ENCODE results near the gene FOCAD. TPM values are rescaled to one million over a fixed set of nuclear protein-coding genes. Genes with fewer than 3 reads are reported as not detected.

Gene FOCAD
- total RNA-seq, 1 experiment from 2014 or later = 43.3 TPM

GRCh38 chr9:20771729-20772128, 87.7 kb downstream of the FOCAD start:
- 0 out of 4 replicates have a peak, but pooled peaks cover 0 to 3% of the 10 kb centered on the region in 2 experiments for H3K4me1 Mint-ChIP-seq
- no CpG with 5 or more reads among the region's 2 CpGs for WGBS (ENCODE audit: extremely low coverage, insufficient read length, low lambda C conversion rate)
- no peaks in the 10 kb centered on the region for H3K9me3 ChIP-seq (ENCODE audit: control insufficient read depth, low read depth, low read length)

More at GRCh38 chr9:20771729-20772128, 87.7 kb downstream of the FOCAD start:
- H4K91ac ChIP-seq (ENCODE audit: insufficient read length, low read depth, low read length) = no peak overlapping the region
- H2BK120ac ChIP-seq (ENCODE audit: low read depth, low read length, poor library complexity, severe bottlenecking) = no peak overlapping the region
- H3K18ac ChIP-seq (ENCODE audit: insufficient read length, low read depth, low read length) = no peak overlapping the region
- no peaks in the 10 kb centered on the region for H3K79me2 ChIP-seq (ENCODE audit: insufficient read depth, low read length)
- H3K27me3 ChIP-seq (ENCODE audit: insufficient read depth, low read length) = no peaks in the 10 kb centered on the region
- no peak overlapping the region for H2AFZ ChIP-seq (ENCODE audit: low read length)
- H3K36me3 Mint-ChIP-seq (ENCODE audit: insufficient read depth in 1 of 3, low read depth in 3 of 3) = peaks cover 22 to 25% (median 23%) of the 10 kb centered on the region in 3 experiments
- H3K56ac ChIP-seq (ENCODE audit: insufficient read length, low read depth, low read length) = no peak overlapping the region
- H2BK15ac ChIP-seq (ENCODE audit: low read depth, low read length) = no peak overlapping the region
- H4K5ac ChIP-seq (ENCODE audit: insufficient read length, low read depth, low read length) = no peak overlapping the region
- TF ChIP-seq CTCF (conservative IDR thresholded peaks at IDR 0.05) = no peak
- H2BK20ac ChIP-seq (ENCODE audit: low read depth, low read length, poor library complexity, severe bottlenecking) = no peak overlapping the region
- no peaks in the 10 kb centered on the region for H3K27me3 Mint-ChIP-seq (ENCODE audit: low read depth)
- peaks cover 3% of the 10 kb centered on the region for H3K79me1 ChIP-seq (ENCODE audit: insufficient read depth, low read depth, low read length, poor library complexity, severe bottlenecking)
- no peak overlapping the region for H3T11ph ChIP-seq (ENCODE audit: low read length)
- no peaks in the 10 kb centered on the region; a peak in 1 of 5 replicates for H3K9me3 Mint-ChIP-seq
- no peaks in the 10 kb centered on the region for H4K20me1 ChIP-seq (ENCODE audit: control insufficient read depth, insufficient read depth, insufficient read length)
- H3K4me2 ChIP-seq (ENCODE audit: insufficient read depth, insufficient read length, low read length) = no peak overlapping the region
- no peak overlapping the region for H2AK5ac ChIP-seq (ENCODE audit: insufficient read length, low read length)
- H3K14ac ChIP-seq (ENCODE audit: insufficient read depth, low read length) = no peak overlapping the region
- no peak overlapping the region for H3K9ac ChIP-seq (ENCODE audit: extremely low read depth, insufficient read length, low read length)
- H3K23me2 ChIP-seq (ENCODE audit: insufficient read length, low read depth, low read length, poor library complexity, severe bottlenecking) = no peaks in the 10 kb centered on the region
- no peaks in the 10 kb centered on the region for H3K4me1 ChIP-seq (ENCODE audit: insufficient read depth, low read length)
- H2BK5ac ChIP-seq (ENCODE audit: insufficient read length, low read length) = no peak overlapping the region
- no peak for DNase-seq
- H4K8ac ChIP-seq (replicated peaks; ENCODE audit: insufficient read length, low read depth, low read length) = no peak overlapping the region
- H3K4ac ChIP-seq (ENCODE audit: low read depth, low read length) = no peak overlapping the region
- H3K27ac Mint-ChIP-seq = no peak overlapping the region
- no peak overlapping the region for H3K23ac ChIP-seq (ENCODE audit: insufficient read length, low read depth, low read length)
- H3K4me3 Mint-ChIP-seq = no peak overlapping the region
- H3K27ac ChIP-seq (ENCODE audit: insufficient read length, low read depth, low read length) = no peak overlapping the region
- no peak overlapping the region for H2BK12ac ChIP-seq (ENCODE audit: insufficient read length, low read depth, low read length)
